Epithelial cell of proximal tubule (primary cell): ENCODE results near the gene SRP68. TPM values are rescaled to one million over a fixed set of nuclear protein-coding genes. Genes with fewer than 3 reads are reported as not detected.

Experiments used
- DNase-seq: peaks from one replicate; pipeline ENCODE4 v3.0.0-alpha.2; 2011; ENCODE audit warnings: low read depth
- H3K4me3 ChIP-seq: 2 replicates; pipeline ENCODE4 v1.5.1; 2011; ENCODE audit warnings: low read depth, mild to moderate bottlenecking, low read length
- CTCF ChIP-seq: conservative IDR thresholded peaks from 2 replicates; pipeline ENCODE4 v1.5.1; 2012; ENCODE audit warnings: low read depth, mild to moderate bottlenecking, low read length
- total RNA-seq: library from RNA; depleted of rRNA; stranded (reverse); fragments of >200 nt; gene quantifications from 2 replicates; pipeline ENCODE4 v1.2.3, GENCODE V29; 2015

The SRP68 gene
- total RNA-seq, 1 donor from 2014 or later = 15.3 TPM

- no peak for DNase-seq
- no peak for TF ChIP-seq CTCF
- H3K4me3 ChIP-seq = no peak overlapping the region
Measured at GRCh38 chr17:76036497-76037261, 35.6 kb downstream of the SRP68 start.

GRCh38 chr17:76034428-76035350 is 37.6 kb downstream of the SRP68 start:
- no peak for TF ChIP-seq CTCF
- H3K4me3 ChIP-seq = no peak overlapping the region
- no peak for DNase-seq

GRCh38 chr17:76033139-76033538 is 39.2 kb downstream of the SRP68 start:
- no peak overlapping the region for H3K4me3 ChIP-seq
- no peak for DNase-seq
- no peak for TF ChIP-seq CTCF

- DNase-seq = no peak
- no peak for TF ChIP-seq CTCF
- H3K4me3 ChIP-seq = no peak overlapping the region
Measured at GRCh38 chr17:76032780-76033108, 39.6 kb downstream of the SRP68 start.

GRCh38 chr17:76032073-76032779 is 40.1 kb downstream of the SRP68 start:
- no peak for DNase-seq
- peak; percentile 46 for TF ChIP-seq CTCF
- H3K4me3 ChIP-seq = no peak overlapping the region

- peak within 1 kb of the TSS; percentile 63 for H3K4me3 ChIP-seq
- DNase-seq = no peak
- TF ChIP-seq CTCF = no peak
Measured at GRCh38 chr17:76027159-76027839, 45.0 kb downstream of the SRP68 start, which contains the start of gene EVPL. Gene EVPL, minus strand, starts transcription at chr17:76027306. Its CDS starts 108 bp downstream, at chr17:76027198.
